Kidney (tissue), 14 donors: ENCODE results near the gene ECT2L. TPM values are rescaled to one million over a fixed set of nuclear protein-coding genes. Genes with fewer than 3 reads are reported as not detected.
A peak's percentile ranks its signal among the peaks of the same experiment; 100 is the strongest.

Experiments used
- DNase-seq, 5 donors: peaks; one replicate each; pipeline ENCODE4 v3.0.0-alpha.2; 2013 to 2020
- FAIRE-seq: peaks from 2 replicates; lab custom pipeline; 2012; peaks lifted over from hg19 to GRCh38; lab: Jason Lieb, UNC
- H3K27ac ChIP-seq, 2 donors: one replicate each; pipeline ENCODE4 v1.7.0; 2013; ENCODE audit warnings: low read depth in 2 of 2, low read length in 2 of 2, inconsistent platforms in 1 of 2
- H3K27me3 ChIP-seq: one replicate; pipeline ENCODE4 v1.7.1; 2013; ENCODE audit warnings: low read length, inconsistent platforms; ENCODE audit not compliant: control insufficient read depth, insufficient read depth
- H3K36me3 ChIP-seq, 3 donors: one replicate each; pipeline versions ENCODE4 v1.7.0 to v1.7.1; 2013; ENCODE audit warnings: low read length in 3 of 3, control low read depth in 1 of 3, inconsistent platforms in 1 of 3; ENCODE audit not compliant: insufficient read depth in 3 of 3, control insufficient read depth in 2 of 3
- H3K4me1 ChIP-seq, 3 donors: one replicate each; pipeline versions ENCODE4 v1.7.0 to v1.7.1; 2013; ENCODE audit warnings: low read length in 3 of 3, inconsistent platforms in 1 of 3, low read depth in 1 of 3; ENCODE audit not compliant: control insufficient read depth in 2 of 3, insufficient read depth in 2 of 3
- H3K4me3 ChIP-seq, 3 donors: one replicate each; pipeline versions ENCODE4 v1.7.0 to v1.8.1; 2013; ENCODE audit warnings: low read length in 3 of 3, control low read depth in 1 of 3, inconsistent platforms in 1 of 3
- H3K9ac ChIP-seq, 3 donors: one replicate each; pipeline versions ENCODE4 v1.7.0 to v1.7.1; 2013; ENCODE audit warnings: low read length in 3 of 3, control low read depth in 1 of 3, inconsistent platforms in 1 of 3
- H3K9me3 ChIP-seq, 3 donors: one replicate each; pipeline versions ENCODE4 v1.7.0 to v1.7.1; 2013; ENCODE audit warnings: low read length in 3 of 3, control low read depth in 1 of 3, inconsistent platforms in 1 of 3; ENCODE audit not compliant: control insufficient read depth in 2 of 3, insufficient read depth in 1 of 3
- CTCF ChIP-seq: IDR thresholded peaks from 3 replicates; pipeline ENCODE4 v1.5.1; 2012; ENCODE audit warnings: mild to moderate bottlenecking, moderate library complexity, borderline replicate concordance; ENCODE audit not compliant: insufficient read depth; ENCODE audit errors: extremely low read depth
- intact Hi-C: fragments of 100-400 bp; cut with DNase I; formaldehyde crosslinking; loops from one replicate; pipeline ENCODE4 v1.11.1; 2022
- polyA plus RNA-seq: library from polyadenylated mRNA; stranded (reverse); fragments of 350-450 nt; fragmentation: Illumina TruSeq; extraction: RNeasy Lipid Tissue Mini Kit (QIAGEN cat#74804); gene quantifications from one replicate; pipeline ENCODE4 v1.2.3, GENCODE V29; 2014; ENCODE audit warnings: low read depth, low replicate concordance; ENCODE audit not compliant: insufficient read depth
- total RNA-seq: library from RNA; stranded (reverse); fragmentation: NEBNext Ultra II Directional; extraction: Animal tissue kit (Norgen Biotek cat#: 25700); gene quantifications from one replicate; pipeline ENCODE4 v1.2.1, GENCODE V29; 2021
- donor health status: control.
- donor health status: control.
- donor health status: control.
- donor health status: control.
- donor health status: control.
- donor health status: DM: yes; HTN: yes; CAD: no.
- donor health status: Normal renal cell carcinoma (clear cell type).

Gene ECT2L
- total and polyA plus RNA-seq, 2 donors from 2014 or later = 0.13 TPM; not detected in 1

GRCh38 chr6:138773177-138774091 is 22.5 kb upstream of the ECT2L start, which contains the start of gene CCDC28A:
Gene CCDC28A, plus strand, starts transcription at chr6:138773769. Its CDS starts 2,352 bp downstream, at chr6:138776121.
- Histone ChIP-seq H3K27me3 (no peaks in the 10 kb centered on the region), H3K9ac (peak within 1 kb of the TSS; percentile 56 to 99 (median 68)), H3K4me3 (peak within 1 kb of the TSS; percentile 90 to 98 (median 98)), H3K4me1 (peaks cover 0 to 3% (median 2%) of the 10 kb centered on the region in 3 donors), H3K9me3 (no peaks in the 10 kb centered on the region), H3K27ac (peak within 1 kb of the TSS; percentile 96 to 99), H3K36me3 (peaks cover 0 to 5% (median 0%) of the 10 kb centered on the region in 3 donors)
- FAIRE-seq = peak; percentile 76
- no peak for TF ChIP-seq CTCF
- intact Hi-C loops = no loop called here
- peak; percentile 96 to 98 (median 98) for DNase-seq

- Histone ChIP-seq H3K27me3 (no peaks in the 10 kb centered on the region), H3K9me3 (no peaks in the 10 kb centered on the region), H3K36me3 (peaks cover 0 to 5% (median 0%) of the 10 kb centered on the region in 3 donors), H3K4me1 (peaks cover 0 to 3% (median 2%) of the 10 kb centered on the region in 3 donors), H3K27ac (no peak overlapping the region), H3K9ac (peak overlapping the region; percentile 15 to 99 (median 56)), H3K4me3 (peak overlapping the region; percentile 90 to 98 (median 98))
- intact Hi-C loops = no loop called here
- FAIRE-seq (no peak), DNase-seq (no peak)
- no peak for TF ChIP-seq CTCF
Observed at GRCh38 chr6:138774370-138774769, 21.5 kb upstream of the ECT2L start.

- no peak overlapping the region for H3K9ac ChIP-seq
- DNase-seq (no peak), FAIRE-seq (peak; percentile 44)
- H3K9me3 ChIP-seq = no peaks in the 10 kb centered on the region
- no peaks in the 10 kb centered on the region for H3K27me3 ChIP-seq
- H3K27ac ChIP-seq = no peak overlapping the region
- no peak overlapping the region for H3K4me3 ChIP-seq
- TF ChIP-seq CTCF = no peak
- peaks cover 0 to 3% (median 2%) of the 10 kb centered on the region in 3 donors for H3K4me1 ChIP-seq
- intact Hi-C loops = no loop called here
- H3K36me3 ChIP-seq = peaks cover 0 to 6% (median 2%) of the 10 kb centered on the region in 3 donors
Observed at GRCh38 chr6:138776659-138777058, 19.2 kb upstream of the ECT2L start.
